Neuronal stem cell (in vitro differentiated cells): ENCODE data around the gene UBXN6.
A peak's percentile ranks its signal among the peaks of the same experiment; 100 is the strongest.

Experiments used
- DNase-seq: peaks from one replicate; pipeline ENCODE4 v3.0.0-alpha.2; 2013; ENCODE audit warnings: low spot score
- H2AFZ ChIP-seq: one replicate; pipeline ENCODE4 v1.6.1; 2013; ENCODE audit warnings: mild to moderate bottlenecking, low read length, inconsistent platforms
- H2AK5ac ChIP-seq: 2 replicates; pipeline ENCODE4 v1.6.1; 2013; ENCODE audit warnings: low read depth, mild to moderate bottlenecking, inconsistent platforms, low read length, moderate library complexity, mixed read lengths
- H2BK120ac ChIP-seq: 2 replicates; pipeline ENCODE4 v1.6.1; 2013; ENCODE audit warnings: low read depth, mild to moderate bottlenecking, inconsistent platforms, low read length, moderate library complexity, mixed read lengths
- H2BK12ac ChIP-seq: one replicate; pipeline ENCODE4 v1.6.1; 2013; ENCODE audit warnings: low read length, inconsistent platforms
- H2BK15ac ChIP-seq: 2 replicates; pipeline ENCODE4 v1.6.1; 2013; ENCODE audit warnings: mild to moderate bottlenecking, low read length, inconsistent platforms, mixed read lengths
- H2BK5ac ChIP-seq: one replicate; pipeline ENCODE4 v1.6.1; 2013; ENCODE audit warnings: inconsistent platforms, mild to moderate bottlenecking, low read length, moderate library complexity
- H3K14ac ChIP-seq: one replicate; pipeline ENCODE4 v1.6.1; 2013; ENCODE audit warnings: low read length, inconsistent platforms
- H3K18ac ChIP-seq: 2 replicates; pipeline ENCODE4 v1.6.1; 2013; ENCODE audit warnings: low read length, inconsistent platforms
- H3K23ac ChIP-seq: 2 replicates; pipeline ENCODE4 v1.6.1; 2013; ENCODE audit warnings: low read depth, mild to moderate bottlenecking, mixed read lengths, low read length, inconsistent platforms; ENCODE audit not compliant: poor library complexity
- H3K27ac ChIP-seq: replicated peaks from 3 replicates; pipeline ENCODE4 v1.5.1; 2013; ENCODE audit warnings: low read length, inconsistent platforms
- H3K27me3 ChIP-seq, 3 experiments: 2 replicates each; pipeline ENCODE4 v1.6.1; 2013; ENCODE audit warnings: low read length in 3 of 3, mild to moderate bottlenecking in 2 of 3, inconsistent platforms in 1 of 3, low read depth in 1 of 3, mixed read lengths in 1 of 3, moderate library complexity in 1 of 3; ENCODE audit not compliant: control insufficient read depth in 3 of 3, insufficient read depth in 3 of 3
- H3K36me3 ChIP-seq, 2 donors: replicated peaks in 1 of 2; 2 replicates each; pipeline ENCODE4 v1.6.1; 2013; ENCODE audit warnings: low read length in 2 of 2; ENCODE audit not compliant: control insufficient read depth in 2 of 2, insufficient read depth in 2 of 2
- H3K4ac ChIP-seq: 2 replicates; pipeline ENCODE4 v1.6.1; 2013; ENCODE audit warnings: inconsistent platforms, mild to moderate bottlenecking, low read length, moderate library complexity
- H3K4me1 ChIP-seq, 2 donors: 1 replicate in 1 of 2; 2 replicates in 1 of 2; pipeline ENCODE4 v1.6.1; 2013; ENCODE audit warnings: low read length in 2 of 2, low read depth in 1 of 2; ENCODE audit not compliant: control insufficient read depth in 2 of 2, insufficient read depth in 1 of 2
- H3K4me2 ChIP-seq: one replicate; pipeline ENCODE4 v1.6.1; 2013; ENCODE audit warnings: mild to moderate bottlenecking, low read length, inconsistent platforms; ENCODE audit not compliant: insufficient read depth, poor library complexity, severe bottlenecking
- H3K4me3 ChIP-seq, 2 donors: 2 replicates each; pipeline ENCODE4 v1.5.1; 2013; ENCODE audit warnings: low read length in 2 of 2, mild to moderate bottlenecking in 2 of 2, inconsistent platforms in 1 of 2, moderate library complexity in 1 of 2
- H3K79me1 ChIP-seq: one replicate; pipeline ENCODE4 v1.6.1; 2013; ENCODE audit warnings: low read depth, mild to moderate bottlenecking, inconsistent platforms, low read length, moderate library complexity
- H3K9ac ChIP-seq: one replicate; pipeline ENCODE4 v1.6.1; 2013; ENCODE audit warnings: mild to moderate bottlenecking, low read depth, low read length, inconsistent platforms; ENCODE audit not compliant: poor library complexity
- H3K9me3 ChIP-seq, 2 donors: replicated peaks in 1 of 2; 2 replicates each; pipeline versions ENCODE3 to v1.6.1; 2013; ENCODE audit warnings: low read length in 2 of 2, mild to moderate bottlenecking in 2 of 2, inconsistent platforms in 1 of 2, low read depth in 1 of 2, mixed read lengths in 1 of 2, moderate library complexity in 1 of 2; ENCODE audit not compliant: control insufficient read depth in 2 of 2, insufficient read depth in 1 of 2
- H4K8ac ChIP-seq: one replicate; pipeline ENCODE4 v1.6.1; 2013; ENCODE audit warnings: low read depth, mild to moderate bottlenecking, inconsistent platforms, low read length, moderate library complexity
- H4K91ac ChIP-seq: one replicate; pipeline ENCODE4 v1.6.1; 2013; ENCODE audit warnings: low read length, low read depth, mild to moderate bottlenecking, inconsistent platforms; ENCODE audit not compliant: poor library complexity
- WGBS, 2 donors: extraction: QIAGEN DNeasy Blood & Tissue Kit; methylation state at CpG; one replicate each; pipeline ENCODE4 v1.1.7; 2013; ENCODE audit warnings: missing lambda C conversion rate in 2 of 2, mixed read lengths in 1 of 2; ENCODE audit not compliant: insufficient read length in 2 of 2, insufficient replicate concordance in 1 of 2; ENCODE audit errors: extremely low coverage in 2 of 2; 5-methylcytosine and 5-hydroxymethylcytosine counted together

Gene UBXN6

GRCh38 chr19:4414800-4415321 is 42.7 kb downstream of the UBXN6 start:
- Histone ChIP-seq H3K18ac (no peak overlapping the region), H2AK5ac (no peak overlapping the region), H3K4me1 (peaks cover 0 to 11% of the 10 kb centered on the region in 2 donors), H4K91ac (no peak overlapping the region), H3K27me3 (no peaks in the 10 kb centered on the region), H3K14ac (no peak overlapping the region), H3K4ac (no peak overlapping the region), H2BK15ac (no peak overlapping the region), H3K79me1 (peaks cover 10% of the 10 kb centered on the region), H3K27ac (peak overlapping the region; percentile 68), H3K36me3 (peaks cover 27 to 97% of the 10 kb centered on the region in 2 donors), H2AFZ (no peak overlapping the region), H3K9me3 (no peaks in the 10 kb centered on the region), H3K23ac (no peak overlapping the region), H3K4me3 (no peak overlapping the region), H2BK5ac (no peak overlapping the region), H3K4me2 (peak overlapping the region; percentile 39), H3K9ac (no peak overlapping the region), H2BK120ac (no peak overlapping the region), H4K8ac (no peak overlapping the region), H2BK12ac (no peak overlapping the region)
- WGBS, 2 donors, result no CpG with 5 or more reads among the region's 9 CpGs
- no peak for DNase-seq

- Histone ChIP-seq H3K27me3 (no peaks in the 10 kb centered on the region), H3K23ac (no peak overlapping the region), H3K14ac (no peak overlapping the region), H2AFZ (no peak overlapping the region), H3K4ac (no peak overlapping the region), H3K9ac (no peak overlapping the region), H3K27ac (peak overlapping the region; percentile 68), H3K4me2 (no peak overlapping the region), H3K18ac (no peak overlapping the region), H2AK5ac (no peak overlapping the region), H2BK12ac (no peak overlapping the region), H3K79me1 (peaks cover 11% of the 10 kb centered on the region), H4K8ac (no peak overlapping the region), H3K4me3 (no peak overlapping the region), H2BK5ac (no peak overlapping the region), H3K9me3 (no peaks in the 10 kb centered on the region), H3K4me1 (peaks cover 0 to 11% of the 10 kb centered on the region in 2 donors), H2BK120ac (no peak overlapping the region), H3K36me3 (peaks cover 30 to 97% of the 10 kb centered on the region in 2 donors), H2BK15ac (no peak overlapping the region), H4K91ac (no peak overlapping the region)
- WGBS, 2 donors, result no CpG with 5 or more reads among the region's 7 CpGs
- no peak for DNase-seq
These were observed 43.3 kb downstream of the UBXN6 start for GRCh38 chr19:4414144-4414799.

GRCh38 chr19:4413588-4413987 is 44.0 kb downstream of the UBXN6 start:
- Histone ChIP-seq H3K79me1 (peaks cover 13% of the 10 kb centered on the region), H3K4me3 (no peak overlapping the region), H3K4me1 (peaks cover 0 to 11% of the 10 kb centered on the region in 2 donors), H3K18ac (no peak overlapping the region), H3K4ac (no peak overlapping the region), H3K4me2 (no peak overlapping the region), H2BK5ac (no peak overlapping the region), H2BK15ac (no peak overlapping the region), H4K91ac (no peak overlapping the region), H4K8ac (no peak overlapping the region), H3K36me3 (peaks cover 33 to 98% of the 10 kb centered on the region in 2 donors), H2AK5ac (no peak overlapping the region), H2BK120ac (no peak overlapping the region), H2AFZ (no peak overlapping the region), H3K14ac (no peak overlapping the region), H3K9me3 (no peaks in the 10 kb centered on the region), H3K27me3 (no peaks in the 10 kb centered on the region), H3K9ac (no peak overlapping the region), H3K27ac (no peak overlapping the region), H2BK12ac (no peak overlapping the region), H3K23ac (no peak overlapping the region)
- DNase-seq, result no peak
- WGBS, 2 donors, result no CpG with 5 or more reads among the region's 3 CpGs

GRCh38 chr19:4409123-4409933 is 48.3 kb downstream of the UBXN6 start:
- no peak for DNase-seq
- Histone ChIP-seq H3K36me3 (peaks cover 42 to 97% of the 10 kb centered on the region in 2 donors), H2BK12ac (peak overlapping the region; percentile 73), H3K4ac (no peak overlapping the region), H3K4me1 (peaks cover 0 to under 1% of the 10 kb centered on the region in 2 donors), H3K14ac (no peak overlapping the region), H3K23ac (peak overlapping the region; percentile 47), H2AFZ (no peak overlapping the region), H2BK5ac (no peak overlapping the region), H3K4me3 (peak overlapping the region in 1 of 2 donors; percentile 1), H4K8ac (no peak overlapping the region), H3K18ac (no peak overlapping the region), H3K9me3 (no peaks in the 10 kb centered on the region), H2AK5ac (no peak overlapping the region), H3K79me1 (peaks cover 15% of the 10 kb centered on the region), H4K91ac (no peak overlapping the region), H2BK15ac (no peak overlapping the region), H3K27me3 (no peaks in the 10 kb centered on the region), H3K4me2 (no peak overlapping the region), H2BK120ac (no peak overlapping the region), H3K27ac (no peak overlapping the region), H3K9ac (no peak overlapping the region)
- no CpG with 5 or more reads among the region's 23 CpGs for WGBS, 2 donors
